ENCODE data around the gene DYRK1A. TPM values are rescaled to one million over a fixed set of nuclear protein-coding genes. Genes with fewer than 3 reads are reported as not detected.

The DYRK1A gene
- total RNA-seq, 1 experiment from 2014 or later: 49.3 TPM

- H2AFZ ChIP-seq (ENCODE audit: low read depth, low read length, poor library complexity, severe bottlenecking): no peak overlapping the region
- ChIA-PET CTCF (interaction anchor here (1.5 kb wide), 1 partner anchor 12 kb away, joined by 5 read pairs; no protein-coding TSS in a partner anchor), RAD21 (ENCODE audit: low non-redundant PET in 1 of 2, low total read pairs in 2 of 2, uncharacterized antibody in 2 of 2, unreplicated experiment in 2 of 2) (no interaction called here), POLR2A (no interaction called here)
- H3K9me3 ChIP-seq (ENCODE audit: control insufficient read depth in 1 of 2, insufficient read depth in 1 of 2, low read depth in 1 of 2, low read length in 2 of 2): no peaks in the 10 kb centered on the region
- no peaks in the 10 kb centered on the region for H3K27me3 ChIP-seq (ENCODE audit: insufficient read depth, low read length)
- no peak overlapping the region for H3K27ac ChIP-seq (ENCODE audit: low read depth, low read length)
- H3K4me3 ChIP-seq (replicated peaks in 1 of 2; ENCODE audit: low read depth in 1 of 2, low read length in 2 of 2): no peak overlapping the region
- no peaks in the 10 kb centered on the region for H3K36me3 ChIP-seq (ENCODE audit: control insufficient read depth in 1 of 2, insufficient read depth in 2 of 2, low read length in 2 of 2)
- intact Hi-C loops (cut with micrococcal nuclease): loop anchor here (10.0 kb wide), 1 partner anchor 287 kb away; no protein-coding TSS in a partner anchor
- H3K9me2 ChIP-seq (ENCODE audit: insufficient read depth): no peaks in the 10 kb centered on the region
- H3K4me1 ChIP-seq (ENCODE audit: control insufficient read depth in 1 of 2, insufficient read depth in 2 of 2, low read length in 2 of 2): peaks cover 18 to 51% of the 10 kb centered on the region in 2 experiments
- H3K79me2 ChIP-seq (ENCODE audit: insufficient read depth, low read length): peaks cover 95% of the 10 kb centered on the region
- no peak for ATAC-seq
- no TSS peak for BruUV-seq (replicated peaks)
- TF ChIP-seq ZNF274 (IDR thresholded peaks at IDR 0.05; ENCODE audit: low read depth, low read length): no peak
- no peak for TF ChIP-seq SRF (IDR thresholded peaks at IDR 0.05; ENCODE audit: low read depth)
- no peak for TF ChIP-seq SP1 (IDR thresholded peaks at IDR 0.05; ENCODE audit: low read depth)
- TF ChIP-seq FOSL1 (IDR thresholded peaks at IDR 0.05; ENCODE audit: low read depth): no peak
- TF ChIP-seq, protein P1, sequence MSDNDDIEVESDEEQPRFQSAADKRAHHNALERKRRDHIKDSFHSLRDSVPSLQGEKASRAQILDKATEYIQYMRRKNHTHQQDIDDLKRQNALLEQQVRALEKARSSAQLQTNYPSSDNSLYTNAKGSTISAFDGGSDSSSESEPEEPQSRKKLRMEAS (IDR thresholded peaks at IDR 0.05): no peak
- TF ChIP-seq, protein P2, sequence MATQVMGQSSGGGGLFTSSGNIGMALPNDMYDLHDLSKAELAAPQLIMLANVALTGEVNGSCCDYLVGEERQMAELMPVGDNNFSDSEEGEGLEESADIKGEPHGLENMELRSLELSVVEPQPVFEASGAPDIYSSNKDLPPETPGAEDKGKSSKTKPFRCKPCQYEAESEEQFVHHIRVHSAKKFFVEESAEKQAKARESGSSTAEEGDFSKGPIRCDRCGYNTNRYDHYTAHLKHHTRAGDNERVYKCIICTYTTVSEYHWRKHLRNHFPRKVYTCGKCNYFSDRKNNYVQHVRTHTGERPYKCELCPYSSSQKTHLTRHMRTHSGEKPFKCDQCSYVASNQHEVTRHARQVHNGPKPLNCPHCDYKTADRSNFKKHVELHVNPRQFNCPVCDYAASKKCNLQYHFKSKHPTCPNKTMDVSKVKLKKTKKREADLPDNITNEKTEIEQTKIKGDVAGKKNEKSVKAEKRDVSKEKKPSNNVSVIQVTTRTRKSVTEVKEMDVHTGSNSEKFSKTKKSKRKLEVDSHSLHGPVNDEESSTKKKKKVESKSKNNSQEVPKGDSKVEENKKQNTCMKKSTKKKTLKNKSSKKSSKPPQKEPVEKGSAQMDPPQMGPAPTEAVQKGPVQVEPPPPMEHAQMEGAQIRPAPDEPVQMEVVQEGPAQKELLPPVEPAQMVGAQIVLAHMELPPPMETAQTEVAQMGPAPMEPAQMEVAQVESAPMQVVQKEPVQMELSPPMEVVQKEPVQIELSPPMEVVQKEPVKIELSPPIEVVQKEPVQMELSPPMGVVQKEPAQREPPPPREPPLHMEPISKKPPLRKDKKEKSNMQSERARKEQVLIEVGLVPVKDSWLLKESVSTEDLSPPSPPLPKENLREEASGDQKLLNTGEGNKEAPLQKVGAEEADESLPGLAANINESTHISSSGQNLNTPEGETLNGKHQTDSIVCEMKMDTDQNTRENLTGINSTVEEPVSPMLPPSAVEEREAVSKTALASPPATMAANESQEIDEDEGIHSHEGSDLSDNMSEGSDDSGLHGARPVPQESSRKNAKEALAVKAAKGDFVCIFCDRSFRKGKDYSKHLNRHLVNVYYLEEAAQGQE (IDR thresholded peaks at IDR 0.05; ENCODE audit: low read depth): no peak
- no peak for TF ChIP-seq POLR2A (IDR thresholded peaks at IDR 0.05; ENCODE audit: borderline replicate concordance, extremely low read depth, insufficient read depth, insufficient read length)
- TF ChIP-seq YY1 (IDR thresholded peaks at IDR 0.05; ENCODE audit: extremely low read depth, insufficient replicate concordance, low read depth, low read length): no peak
- no peak for TF ChIP-seq RAD21 (IDR thresholded peaks at IDR 0.05; ENCODE audit: low read depth)
- TF ChIP-seq ATF3 (IDR thresholded peaks at IDR 0.05): no peak
- no peak for TF ChIP-seq EZH2phosphoT487 (IDR thresholded peaks at IDR 0.05; ENCODE audit: borderline replicate concordance)
- TF ChIP-seq ZFX (IDR thresholded peaks at IDR 0.05): no peak
- TF ChIP-seq CEBPB (IDR thresholded peaks at IDR 0.05; ENCODE audit: low read depth): no peak
- no peak for TF ChIP-seq EZH2 (IDR thresholded peaks at IDR 0.05)
- TF ChIP-seq POLR2AphosphoS5 (IDR thresholded peaks at IDR 0.05; ENCODE audit: low read depth, low read length): no peak
- no peak for TF ChIP-seq JUND (IDR thresholded peaks at IDR 0.05)
- TF ChIP-seq TCF7L2 (IDR thresholded peaks at IDR 0.05; ENCODE audit: borderline replicate concordance, extremely low read depth, insufficient read depth, insufficient read length): no peak
- no peak for TF ChIP-seq SIN3A (IDR thresholded peaks at IDR 0.05; ENCODE audit: low read depth)
- TF ChIP-seq CTCF (IDR thresholded peaks at IDR 0.05 in 2 of 3, conservative IDR thresholded peaks at IDR 0.05 in 1 of 3; ENCODE audit: borderline replicate concordance in 1 of 3, insufficient read depth in 1 of 3, low read depth in 2 of 3, low read length in 2 of 3): no peak
- no peak for TF ChIP-seq ELF1 (IDR thresholded peaks at IDR 0.05; ENCODE audit: borderline replicate concordance, low read depth)
- DNase-seq (ENCODE audit: low read depth, low spot score): no peak
- no peak overlapping the region for H3K4me2 ChIP-seq (ENCODE audit: low read length)
- peaks cover 5% of the 10 kb centered on the region; the same call in 1 of the 2 replicates for H4K20me1 ChIP-seq (ENCODE audit: insufficient read depth)
- H3K9ac ChIP-seq (ENCODE audit: low read length): no peak overlapping the region
Observed at GRCh38 chr21:37451446-37451845, 84.9 kb downstream of the DYRK1A start.
